ENCODE results near the gene ABCC10. TPM values are rescaled to one million over a fixed set of nuclear protein-coding genes. Genes with fewer than 3 reads are reported as not detected.
"Not testable (repeated sequence)": the region's sequence is repeated elsewhere in the genome, so short reads cannot be mapped to it uniquely, and the experiment has no call there.

The ABCC10 gene
- total RNA-seq, 1 donor from 2014 or later = 10.6 TPM

DNA sequence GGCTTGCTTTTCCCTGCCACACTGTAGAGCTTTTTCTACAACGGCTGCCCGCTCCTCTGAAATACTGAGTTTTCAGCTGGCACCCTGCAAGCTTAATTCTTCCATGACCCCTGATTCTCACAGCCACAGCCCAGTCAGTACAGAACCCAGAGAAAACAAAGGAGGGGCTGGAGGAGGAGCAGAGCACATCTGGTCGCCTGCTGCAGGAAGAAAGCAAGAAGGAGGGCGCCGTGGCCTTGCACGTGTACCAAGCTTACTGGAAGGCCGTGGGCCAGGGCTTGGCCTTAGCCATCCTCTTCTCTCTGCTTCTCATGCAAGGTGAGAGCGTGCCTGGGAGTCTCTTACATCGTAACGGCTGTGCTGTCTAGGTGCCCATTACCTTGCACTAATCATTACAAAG is 16.7 kb downstream of the ABCC10 start:
- DNase-seq (ENCODE audit: low spot score) = no peak

DNA sequence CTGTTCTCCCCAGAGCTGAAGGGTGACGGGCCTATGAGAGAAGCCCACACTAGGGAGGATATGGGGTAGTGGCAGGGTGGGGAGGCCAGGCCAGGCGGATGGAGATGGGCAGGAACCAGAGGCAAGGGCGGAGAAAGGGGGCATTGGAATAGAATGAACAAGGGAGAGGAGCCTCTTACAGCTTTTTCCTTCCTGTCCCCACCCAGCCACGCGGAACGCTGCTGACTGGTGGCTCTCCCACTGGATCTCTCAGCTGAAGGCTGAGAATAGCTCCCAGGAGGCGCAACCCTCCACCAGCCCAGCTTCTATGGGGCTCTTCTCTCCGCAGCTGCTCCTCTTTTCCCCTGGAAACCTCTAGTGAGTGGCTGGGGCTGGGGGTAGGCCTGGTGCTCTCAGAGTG is 17.2 kb downstream of the ABCC10 start:
- DNase-seq (ENCODE audit: low spot score) = no peak

DNA sequence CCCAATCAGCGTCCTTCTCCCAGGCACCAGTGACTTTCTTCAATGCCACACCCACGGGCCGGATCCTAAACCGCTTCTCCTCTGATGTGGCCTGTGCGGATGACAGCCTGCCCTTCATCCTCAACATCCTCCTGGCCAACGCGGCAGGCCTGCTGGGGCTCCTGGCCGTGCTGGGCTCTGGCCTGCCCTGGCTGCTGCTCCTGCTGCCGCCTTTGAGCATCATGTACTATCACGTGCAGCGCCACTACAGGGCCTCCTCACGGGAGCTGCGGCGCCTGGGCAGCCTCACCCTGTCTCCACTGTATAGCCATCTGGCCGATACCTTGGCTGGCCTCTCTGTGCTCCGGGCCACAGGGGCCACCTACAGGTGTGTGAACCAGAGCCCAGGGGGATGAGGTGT is 18.2 kb downstream of the ABCC10 start:
- DNase-seq (ENCODE audit: low spot score) = no peak

DNA sequence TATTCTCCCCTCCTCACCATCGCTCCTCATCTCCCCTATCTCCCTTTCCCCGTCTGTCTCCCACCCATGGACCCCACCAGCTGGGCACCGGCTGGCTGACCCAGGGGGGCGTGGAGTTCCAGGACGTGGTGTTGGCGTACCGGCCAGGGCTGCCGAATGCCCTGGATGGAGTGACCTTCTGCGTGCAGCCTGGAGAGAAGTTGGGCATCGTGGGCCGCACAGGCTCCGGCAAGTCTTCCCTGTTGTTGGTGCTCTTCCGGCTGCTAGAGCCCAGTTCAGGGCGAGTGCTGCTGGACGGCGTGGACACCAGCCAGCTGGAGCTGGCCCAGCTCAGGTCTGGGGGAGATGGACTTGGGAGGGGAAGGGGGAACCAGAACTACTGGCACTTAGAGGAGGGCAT is 20.3 kb downstream of the ABCC10 start:
- DNase-seq (ENCODE audit: low spot score) = no peak

DNA sequence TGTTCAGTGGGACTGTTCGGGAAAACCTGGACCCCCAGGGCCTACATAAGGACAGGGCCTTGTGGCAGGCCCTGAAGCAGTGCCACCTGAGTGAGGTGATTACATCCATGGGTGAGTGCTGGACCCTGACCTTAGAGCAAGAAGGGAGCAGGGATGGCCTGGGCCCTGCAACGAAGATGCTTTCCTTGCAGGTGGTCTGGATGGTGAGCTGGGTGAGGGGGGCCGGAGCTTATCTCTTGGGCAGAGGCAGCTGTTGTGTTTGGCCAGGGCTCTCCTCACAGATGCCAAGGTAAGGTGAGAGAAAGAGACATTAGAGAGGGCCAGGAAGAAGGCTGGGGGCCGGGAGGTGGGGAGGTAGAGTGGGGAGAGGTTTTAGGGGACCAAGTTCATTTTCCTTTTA is 21.6 kb downstream of the ABCC10 start:
- DNase-seq (ENCODE audit: low spot score) = no peak

DNA sequence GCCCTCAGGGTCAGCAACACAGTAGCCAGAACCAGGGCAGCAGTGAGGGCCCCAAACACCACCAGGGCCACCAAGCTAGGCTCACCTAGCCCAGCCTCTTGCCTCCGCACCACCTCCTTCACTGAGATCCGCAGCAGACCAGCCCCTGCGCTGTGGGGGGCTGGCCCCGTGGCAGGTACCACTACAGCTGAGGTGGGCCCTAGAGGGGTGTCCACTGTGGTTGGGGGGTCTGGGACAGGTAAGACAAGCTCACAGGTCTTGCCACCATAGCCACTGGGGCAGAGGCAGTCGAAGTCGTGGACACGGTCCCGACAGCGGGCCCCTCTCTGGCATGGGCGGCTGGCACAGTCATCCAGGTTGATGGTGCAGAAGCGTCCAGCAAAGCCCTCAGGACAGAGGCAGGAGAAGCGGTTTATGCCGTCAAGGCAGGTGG is 23.4 kb downstream of the ABCC10 start:
- no peak for DNase-seq (ENCODE audit: low spot score)

DNA sequence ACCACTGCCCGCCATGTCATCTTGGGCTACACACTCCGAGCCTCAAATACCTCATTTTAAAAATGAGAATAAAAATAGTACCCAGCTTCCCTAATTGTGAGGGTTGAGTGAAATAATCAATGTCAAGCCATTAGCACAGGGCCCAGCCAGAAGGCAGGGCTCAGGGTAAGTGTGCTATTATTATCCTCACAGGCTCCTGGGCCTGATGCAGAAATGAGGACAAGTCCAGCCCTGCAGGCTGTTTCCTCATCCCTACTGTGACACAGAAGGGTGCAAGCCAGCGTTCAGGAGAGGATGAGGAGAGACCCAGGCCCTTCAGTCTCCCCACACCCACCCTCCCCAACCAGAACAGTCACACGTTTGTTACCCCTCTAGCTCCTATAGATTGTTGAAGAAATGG is 24.0 kb downstream of the ABCC10 start:
- DNase-seq (ENCODE audit: low spot score) = no peak

DNA sequence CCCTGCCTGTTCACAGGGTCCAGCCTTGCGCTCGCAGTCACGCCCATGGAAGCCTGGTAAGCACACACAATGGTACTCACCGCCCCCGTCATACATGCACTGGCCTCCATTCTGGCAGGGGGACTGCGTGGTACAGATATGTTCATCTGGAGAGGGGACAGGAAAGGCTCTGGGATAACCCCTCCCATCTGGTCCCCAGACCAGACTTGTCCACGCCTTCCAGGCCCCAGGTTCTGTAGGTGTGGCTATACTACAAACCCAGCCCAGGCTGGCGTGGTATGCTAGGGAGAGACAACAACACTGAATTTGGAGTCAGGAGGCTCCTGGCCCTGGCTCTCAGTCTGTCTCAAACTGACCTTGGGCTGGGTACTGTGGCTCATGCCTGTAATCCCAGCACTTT is 24.6 kb downstream of the ABCC10 start:
- DNase-seq (ENCODE audit: low spot score) = no peak

DNA sequence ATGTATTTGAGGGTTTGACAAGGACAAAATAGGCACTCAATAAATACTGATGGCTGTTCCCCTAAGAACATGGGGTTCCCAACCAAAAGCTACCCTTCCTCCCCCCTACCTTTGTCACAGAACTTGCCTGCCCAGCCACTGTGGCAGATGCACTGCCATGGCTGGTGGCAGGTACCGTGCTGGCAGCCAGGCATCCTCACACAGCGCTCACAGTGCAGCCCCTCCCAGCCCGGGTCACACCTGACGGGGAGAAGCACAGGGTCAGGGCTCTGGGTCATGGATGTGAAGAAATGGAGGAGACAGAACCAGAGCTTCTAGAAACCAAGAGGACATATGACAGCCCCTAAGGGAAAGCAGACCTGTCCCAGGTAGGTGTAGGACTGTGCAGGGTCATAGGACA is 25.6 kb downstream of the ABCC10 start:
- no peak for DNase-seq (ENCODE audit: low spot score)

DNA sequence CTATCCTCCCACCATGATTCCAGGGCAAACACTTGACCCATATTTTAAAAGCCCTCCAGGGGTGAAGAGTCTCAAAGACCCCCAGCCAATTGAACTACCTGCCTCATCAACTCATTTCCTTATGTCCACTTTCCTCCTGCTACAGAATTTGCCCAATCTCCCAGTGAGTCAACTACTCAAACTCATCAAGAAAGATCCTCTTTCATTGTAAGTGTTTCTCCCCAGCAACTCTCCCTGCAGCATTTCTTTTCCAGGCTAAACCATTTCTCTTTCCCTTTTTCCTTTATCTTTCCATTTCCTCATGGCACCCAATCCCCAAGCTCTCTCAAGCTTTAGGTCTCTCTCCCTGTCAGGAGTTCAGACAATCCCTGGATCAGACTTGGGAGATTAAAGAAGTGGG is 26.5 kb downstream of the ABCC10 start:
- no peak for DNase-seq (ENCODE audit: low spot score)

DNA sequence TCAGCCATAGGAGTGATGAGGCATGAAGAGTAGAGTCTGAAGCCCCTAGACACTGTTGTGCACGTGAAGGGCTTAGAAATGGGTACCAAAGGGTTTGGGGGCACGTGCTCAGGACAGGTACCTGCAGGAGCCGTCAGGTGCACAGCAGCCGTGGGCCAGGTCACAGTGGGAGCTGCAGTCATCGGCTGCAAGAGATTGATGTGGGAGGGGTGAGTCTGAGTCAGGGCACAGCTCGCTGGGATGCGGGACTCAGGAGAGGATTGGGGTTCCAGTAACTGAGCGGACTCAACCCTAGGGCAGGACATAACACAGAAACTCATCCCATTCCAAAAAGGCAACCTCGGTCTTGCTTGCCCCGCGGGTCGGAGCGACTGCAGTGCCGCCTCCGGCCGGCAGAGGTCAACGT is 27.0 kb downstream of the ABCC10 start:
- DNase-seq (ENCODE audit: low spot score) = no peak

DNA sequence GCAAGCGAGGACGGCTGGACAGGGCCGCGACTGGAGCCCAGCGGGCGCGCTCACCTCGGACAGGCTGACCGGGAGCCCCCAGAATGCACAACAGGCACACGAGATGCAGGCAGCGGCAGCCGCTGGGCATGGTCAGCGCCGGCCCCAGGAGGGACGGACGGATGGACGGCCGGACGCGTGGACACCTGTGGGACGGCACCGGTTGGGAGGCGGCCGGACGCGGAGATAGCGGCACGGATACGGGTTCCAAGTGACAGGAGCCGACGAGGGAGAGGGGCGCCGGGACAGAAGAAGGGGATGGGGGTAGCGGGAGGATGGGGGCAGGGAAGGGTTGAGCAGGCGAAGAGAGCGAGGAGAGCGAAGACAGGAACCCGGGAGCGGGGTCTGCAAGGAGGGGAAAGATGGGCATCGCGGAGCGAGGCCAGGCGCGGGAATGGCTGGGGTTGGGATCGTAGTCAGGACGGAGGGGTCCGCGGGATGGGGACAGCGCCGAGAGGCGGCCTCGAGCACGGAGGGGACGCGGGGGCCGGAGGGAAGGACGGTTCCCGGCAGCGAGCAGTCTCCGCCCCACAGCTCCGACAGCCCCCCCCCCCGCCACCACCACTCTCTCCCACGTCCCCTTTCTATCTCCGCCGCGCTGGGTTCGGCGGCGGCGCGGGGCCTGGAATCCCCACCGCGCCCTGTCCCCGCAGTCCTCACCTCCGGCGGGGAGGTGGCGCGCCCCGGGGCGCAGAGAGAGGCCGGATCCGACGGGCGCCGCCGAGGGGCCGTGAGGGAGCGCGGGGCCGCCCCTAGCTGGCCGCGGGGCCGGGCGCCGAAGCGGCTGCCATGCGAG is 27.6 kb downstream of the ABCC10 start:
- DNase-seq (ENCODE audit: low spot score) = peak; percentile 81

DNA sequence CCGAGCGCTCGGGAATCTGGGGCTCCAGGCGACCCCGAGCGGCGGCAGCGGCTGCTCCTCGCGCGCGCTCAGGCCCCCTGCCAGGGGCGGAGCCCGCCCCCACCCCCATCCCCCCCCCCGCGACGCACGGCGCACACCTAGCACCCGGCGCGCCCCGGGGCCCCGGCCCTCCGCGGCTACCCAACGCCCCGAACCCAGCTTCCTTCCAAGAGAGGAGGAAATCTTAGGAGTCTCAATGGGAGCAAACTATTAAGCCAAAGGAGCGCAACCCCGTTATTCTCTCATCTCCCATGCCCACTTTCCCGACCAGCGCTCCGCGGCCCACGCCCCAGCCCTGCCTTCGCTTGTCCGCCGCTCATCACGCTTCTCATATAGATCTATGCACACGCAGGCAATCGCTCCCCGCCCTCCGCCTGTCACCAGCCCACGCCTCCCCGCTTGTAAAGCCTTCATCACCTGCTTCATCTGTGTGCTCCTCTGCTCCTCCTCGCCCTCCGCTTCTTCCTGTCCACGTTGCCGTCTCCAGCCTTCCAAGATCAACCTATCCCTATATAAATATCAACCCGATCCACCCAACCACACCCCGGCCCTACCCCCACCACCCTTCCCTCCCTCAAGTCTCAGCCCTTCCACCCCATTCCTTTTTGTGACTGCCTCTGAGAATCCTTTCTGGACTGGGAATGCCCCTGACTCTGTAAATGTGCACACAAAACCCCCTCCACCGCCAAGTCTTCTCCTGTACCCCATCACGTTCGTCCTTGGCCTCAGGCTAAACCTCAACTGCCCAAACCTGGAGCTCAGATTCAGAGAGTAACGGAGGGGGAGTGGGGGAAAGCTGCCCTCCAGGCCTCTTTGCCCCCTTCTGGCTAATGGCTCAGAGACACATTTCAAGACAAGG is 28.4 kb downstream of the ABCC10 start, which contains the start of gene DLK2:
DLK2 (minus strand) TSS at position 18 of the 898 bp plus-strand sequence. CDS start 723 bp downstream, outside the sequence.
- DNase-seq (ENCODE audit: low spot score) = peak; percentile 23

DNA sequence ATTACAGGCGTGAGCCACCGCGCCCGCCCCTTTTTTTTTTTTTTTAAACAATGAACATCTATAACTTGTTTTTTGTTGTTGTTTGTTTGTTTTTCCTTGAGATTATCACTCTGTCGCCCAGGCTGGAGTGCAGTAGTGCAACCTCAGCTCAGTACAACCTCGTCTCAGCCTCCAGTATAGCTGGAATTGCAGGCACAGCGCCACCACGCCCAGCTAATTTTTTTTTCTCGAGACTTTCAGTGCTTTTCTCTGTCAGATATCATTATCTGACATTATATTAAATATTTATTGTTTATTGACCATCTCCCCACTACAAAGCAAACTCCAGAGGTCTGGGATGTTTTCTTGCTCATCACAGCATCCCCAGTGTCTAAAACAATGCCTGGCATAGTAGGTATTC is 30.3 kb downstream of the ABCC10 start:
- no peak for DNase-seq (ENCODE audit: low spot score)

DNA sequence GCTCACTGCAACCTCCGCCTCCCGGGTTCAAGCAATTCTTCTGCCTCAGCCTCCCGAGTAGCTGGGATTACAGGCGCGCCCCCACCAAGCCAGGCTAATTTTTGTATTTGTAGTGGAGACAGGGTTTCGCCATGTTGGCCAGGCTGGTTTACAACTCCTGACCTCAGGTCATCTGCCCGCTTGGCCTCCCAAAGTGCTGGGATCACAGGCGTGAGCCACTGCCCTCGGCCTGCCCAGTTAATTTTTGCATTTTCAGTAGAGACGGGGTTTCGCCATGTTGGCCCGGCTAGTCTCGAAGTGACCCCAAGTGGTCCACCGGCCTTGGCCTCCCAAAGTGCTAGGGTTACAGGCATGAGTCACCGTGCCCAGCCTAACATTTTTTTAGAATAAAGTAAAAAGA is 30.8 kb downstream of the ABCC10 start:
- DNase-seq (ENCODE audit: low spot score) = not testable (repeated sequence)

DNA sequence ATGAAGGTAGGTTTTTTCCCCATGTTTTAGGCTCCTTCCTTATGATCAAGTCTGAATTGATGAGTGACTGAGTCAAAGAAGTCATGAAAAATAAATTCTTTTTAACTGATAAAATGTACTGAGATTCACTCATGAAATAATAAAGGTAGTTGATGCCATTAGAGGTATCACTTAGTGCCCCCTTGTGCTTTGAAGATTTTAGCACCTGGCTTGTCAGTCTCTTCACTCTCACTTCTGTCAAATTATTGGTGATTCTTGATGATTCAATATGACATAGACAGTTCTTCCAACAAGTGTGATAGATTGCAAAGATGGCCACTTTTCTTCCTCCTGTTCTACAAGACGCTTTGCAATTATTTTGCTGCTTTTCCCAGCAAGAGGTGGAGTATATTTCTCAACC is 32.2 kb downstream of the ABCC10 start:
- DNase-seq (ENCODE audit: low spot score) = no peak

DNA sequence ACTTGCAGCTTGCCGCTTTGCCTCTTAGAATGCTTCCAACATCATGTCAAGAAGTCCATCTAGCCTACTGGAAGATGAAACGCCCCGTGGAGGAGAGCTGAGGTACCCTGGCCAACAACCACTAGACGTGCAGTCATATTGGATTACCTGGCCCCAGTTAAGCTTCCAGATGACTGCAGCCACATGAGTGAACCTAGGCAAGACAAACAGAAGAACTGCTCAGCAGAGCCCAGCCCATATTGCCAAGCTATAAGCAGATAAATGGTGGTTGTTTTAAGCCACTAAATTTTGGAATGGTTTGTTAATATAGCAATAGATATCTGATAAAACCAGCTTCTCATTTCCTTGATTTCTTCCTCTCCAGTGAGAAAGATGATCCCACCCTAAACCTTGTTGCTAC is 32.7 kb downstream of the ABCC10 start:
- no peak for DNase-seq (ENCODE audit: low spot score)

DNA sequence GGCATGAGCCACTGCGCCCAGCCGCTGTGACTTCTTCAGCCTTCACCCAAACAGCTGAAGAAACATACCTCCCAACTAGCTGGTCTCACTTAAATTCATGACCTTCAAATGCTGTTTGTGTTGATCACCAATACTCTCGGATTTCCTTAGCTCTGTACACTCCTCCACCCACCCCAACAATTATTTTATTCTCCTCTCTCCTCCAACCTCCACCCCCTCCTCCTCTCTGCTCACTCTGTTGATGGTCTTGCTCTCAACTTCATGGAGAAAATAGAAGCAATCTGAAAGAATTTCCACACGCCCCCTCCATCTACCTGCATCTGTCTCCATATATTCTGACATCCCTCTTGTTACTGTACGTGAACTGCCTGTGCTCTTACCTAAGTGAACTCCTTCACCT is 34.6 kb downstream of the ABCC10 start:
- no peak for DNase-seq (ENCODE audit: low spot score)

DNA sequence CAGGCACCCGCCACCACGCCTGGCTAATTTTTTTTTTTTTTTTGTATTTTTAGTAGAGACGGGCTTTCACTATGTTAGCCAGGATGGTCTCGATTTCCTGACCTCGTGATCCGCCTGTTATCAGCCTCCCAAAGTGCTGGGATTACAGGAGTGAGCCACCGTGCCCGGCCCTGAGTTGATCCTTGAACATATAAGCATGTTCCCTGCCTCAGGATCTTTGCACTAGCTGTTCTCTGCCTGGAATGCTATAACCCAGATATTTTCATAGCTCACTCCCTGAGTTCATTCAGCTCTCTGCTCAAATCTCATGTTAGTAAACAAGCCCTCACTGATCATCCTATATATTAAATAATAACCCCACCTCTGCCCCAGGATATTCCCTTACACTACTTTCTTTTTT is 37.0 kb downstream of the ABCC10 start:
- no peak for DNase-seq (ENCODE audit: low spot score)

DNA sequence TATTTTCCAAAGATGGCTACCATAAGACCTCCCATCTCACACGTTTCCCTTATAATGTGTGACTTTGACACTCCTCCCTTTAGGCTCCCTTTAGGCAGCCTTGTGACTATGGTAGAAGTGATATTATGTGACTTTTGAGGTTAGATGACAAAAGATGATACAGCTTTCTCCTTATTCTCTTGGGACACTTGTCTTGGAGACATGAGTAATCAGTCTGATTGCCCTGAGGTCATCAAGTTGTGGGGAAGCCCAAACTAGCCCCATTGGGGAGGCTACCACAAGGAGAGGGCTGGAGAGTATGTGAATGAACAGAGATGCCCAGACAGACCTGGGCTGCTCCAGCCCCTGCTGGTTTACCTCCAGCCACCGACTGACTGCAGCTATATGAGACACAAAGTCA is 38.6 kb downstream of the ABCC10 start:
- DNase-seq (ENCODE audit: low spot score) = no peak

DNA sequence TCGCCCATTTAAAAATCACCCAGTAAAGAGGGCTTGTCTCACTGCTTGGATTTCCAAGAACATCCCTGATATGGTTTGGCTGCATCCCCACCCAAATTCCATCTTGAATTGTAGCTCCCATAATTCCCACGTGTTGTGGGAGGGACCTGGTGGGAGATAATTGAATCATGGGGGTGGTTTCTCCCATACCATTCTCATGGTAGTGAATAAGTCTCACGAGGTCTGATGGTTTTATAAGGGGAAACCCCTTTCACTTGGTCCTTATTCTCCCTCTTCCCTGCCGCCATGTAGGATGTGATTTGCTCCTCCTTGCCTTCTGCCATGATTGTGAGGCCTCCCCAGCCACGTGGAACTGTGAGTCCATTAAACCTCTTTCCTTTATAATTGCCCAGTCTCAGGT is 39.9 kb downstream of the ABCC10 start:
- not testable (repeated sequence) for DNase-seq (ENCODE audit: low spot score)

DNA sequence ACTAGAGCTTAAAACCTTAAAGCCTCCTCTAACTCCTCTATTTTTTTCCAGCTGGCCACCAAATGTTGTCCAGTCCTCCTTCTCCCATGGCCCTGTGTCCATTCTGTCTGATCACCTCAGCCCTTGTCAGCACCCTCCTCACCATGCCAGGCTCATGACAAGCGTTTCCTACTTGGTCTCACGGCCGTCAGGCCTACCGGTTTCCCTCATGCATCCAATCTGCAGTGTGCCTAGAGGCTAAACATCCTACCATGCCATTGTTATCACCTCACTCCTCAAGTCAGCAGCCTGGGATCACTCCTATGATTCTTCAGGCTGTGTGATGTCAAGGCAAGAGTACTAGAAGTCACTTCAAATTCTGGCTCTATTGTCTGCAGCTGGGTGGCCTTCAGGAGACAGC is 40.4 kb downstream of the ABCC10 start:
- DNase-seq (ENCODE audit: low spot score) = no peak

DNA sequence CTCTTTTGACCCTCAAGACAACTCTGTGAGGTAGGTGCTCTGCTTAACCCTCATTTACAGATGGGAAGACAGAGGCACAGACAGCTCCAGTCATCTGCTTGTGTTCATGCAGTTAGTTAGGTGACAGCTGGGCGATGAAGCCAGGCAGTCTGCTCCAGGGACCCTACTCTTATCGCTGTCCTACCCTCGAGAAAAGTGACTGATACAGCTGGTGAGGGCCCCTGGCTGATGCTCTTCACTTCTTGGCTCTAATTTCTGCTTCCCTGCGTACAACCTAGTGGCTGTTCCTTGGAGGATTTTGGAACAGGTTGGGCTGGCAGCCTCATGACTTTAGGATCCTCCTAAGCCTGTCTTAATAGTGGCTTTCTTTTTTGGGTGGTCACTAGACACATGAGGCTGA is 40.9 kb downstream of the ABCC10 start:
- DNase-seq (ENCODE audit: low spot score) = no peak

All from umbilical cord (tissue), 2 donors.